MCF 10A (cell line): ENCODE data around the gene STX17. TPM values are rescaled to one million over a fixed set of nuclear protein-coding genes. Genes with fewer than 3 reads are reported as not detected.
"Not testable (repeated sequence)": the region's sequence is repeated elsewhere in the genome, so short reads cannot be mapped to it uniquely, and the experiment has no call there.

ENCODE experiments used
- Bru-seq: library from RNA; stranded (reverse); fragments of 400-500 nt; gene quantifications from one replicate; lab custom pipeline; 2021; lab: Mats Ljungman, UMichigan
- BruChase-seq, 2 experiments: library from RNA; stranded (reverse); fragments of 400-500 nt; gene quantifications; one replicate each; lab custom pipeline; 2021; lab: Mats Ljungman, UMichigan
- BruUV-seq: library from RNA; stranded (reverse); fragments of 400-500 nt; replicated peaks from 2 replicates; lab custom pipeline; 2021; lab: Mats Ljungman, UMichigan
- CTCF ChIA-PET: fragments of 300-600 bp; sonication (Branson Sonifier 250); formaldehyde crosslinking; extraction: SDS; loops from one replicate; lab custom pipeline; 2021; ENCODE audit warnings: antibody characterized with exemption, inconsistent platforms; lab: Yijun Ruan, JAX
- POLR2A ChIA-PET: fragments of 300-600, 350-650 bp; sonication (Branson Sonifier 250); formaldehyde crosslinking; extraction: SDS; loops from one replicate; lab custom pipeline; 2020; ENCODE audit warnings: antibody characterized with exemption, inconsistent platforms; lab: Yijun Ruan, JAX
- DNase-seq: peaks from one replicate; pipeline ENCODE4 v3.0.0-alpha.2; 2018; ENCODE audit not compliant: unreplicated experiment
- H3K27ac Mint-ChIP-seq: one replicate; pipeline ENCODE4 v1.8.0; 2022; ENCODE audit warnings: mild to moderate bottlenecking, low read depth, mixed read lengths; ENCODE audit not compliant: unreplicated experiment
- H3K27me3 Mint-ChIP-seq: one replicate; pipeline ENCODE4 v1.8.0; 2022; ENCODE audit warnings: mixed read lengths; ENCODE audit not compliant: insufficient read depth, unreplicated experiment
- H3K36me3 Mint-ChIP-seq: one replicate; pipeline ENCODE4 v1.8.0; 2022; ENCODE audit warnings: mild to moderate bottlenecking, moderate library complexity, mixed read lengths; ENCODE audit not compliant: insufficient read depth, unreplicated experiment
- H3K4me1 Mint-ChIP-seq: one replicate; pipeline ENCODE4 v1.8.0; 2022; ENCODE audit warnings: mixed read lengths; ENCODE audit not compliant: insufficient read depth, unreplicated experiment
- H3K4me3 Mint-ChIP-seq: one replicate; pipeline ENCODE4 v1.8.0; 2022; ENCODE audit warnings: mild to moderate bottlenecking, moderate library complexity, mixed read lengths; ENCODE audit not compliant: unreplicated experiment
- H3K9me3 Mint-ChIP-seq: one replicate; pipeline ENCODE4 v1.8.0; 2022; ENCODE audit warnings: mixed read lengths; ENCODE audit not compliant: unreplicated experiment
- intact Hi-C: fragments of 100-400 bp; cut with micrococcal nuclease; formaldehyde crosslinking; loops from 2 replicates; pipeline ENCODE4 v1.14.1; 2022
- long read RNA-seq: library from polyadenylated mRNA; stranded (forward); transcript quantifications from one replicate; pipeline ENCODE4 v2.0.0, GENCODE V29; 2022
- total RNA-seq: library from RNA; stranded (reverse); gene quantifications from 2 replicates; pipeline ENCODE4 v1.2.3, GENCODE V29; 2022
- TF ChIP-seq, protein P1 (sequence below): fragments of 200-600 bp; IDR thresholded peaks from one replicate; pipeline ENCODE4 v1.8.0; 2022; ENCODE audit warnings: antibody characterized with exemption, mild to moderate bottlenecking; ENCODE audit not compliant: unreplicated experiment

STX17 gene
- total RNA-seq, result 32.4 and 37.2 TPM in 2 replicates
- Bru-seq, nascent RNA, result percentile 75 among the genes with signal in this experiment
- percentile 76 among the genes with signal in this experiment for BruChase-seq, experiment 1, labeled RNA remaining after a 6-hour chase
- BruChase-seq, experiment 2, labeled RNA remaining after a 2-hour chase, result percentile 79 among the genes with signal in this experiment
- long read RNA-seq, transcript STX17-201 (8 exons, 2,713 nt), result major isoform, 9 of 30 reads
- long read RNA-seq, partial matches to known transcripts, result 0 of 30 reads
- long read RNA-seq, other reads (novel, unspliced or antisense), result 21 of 30 reads

DNA sequence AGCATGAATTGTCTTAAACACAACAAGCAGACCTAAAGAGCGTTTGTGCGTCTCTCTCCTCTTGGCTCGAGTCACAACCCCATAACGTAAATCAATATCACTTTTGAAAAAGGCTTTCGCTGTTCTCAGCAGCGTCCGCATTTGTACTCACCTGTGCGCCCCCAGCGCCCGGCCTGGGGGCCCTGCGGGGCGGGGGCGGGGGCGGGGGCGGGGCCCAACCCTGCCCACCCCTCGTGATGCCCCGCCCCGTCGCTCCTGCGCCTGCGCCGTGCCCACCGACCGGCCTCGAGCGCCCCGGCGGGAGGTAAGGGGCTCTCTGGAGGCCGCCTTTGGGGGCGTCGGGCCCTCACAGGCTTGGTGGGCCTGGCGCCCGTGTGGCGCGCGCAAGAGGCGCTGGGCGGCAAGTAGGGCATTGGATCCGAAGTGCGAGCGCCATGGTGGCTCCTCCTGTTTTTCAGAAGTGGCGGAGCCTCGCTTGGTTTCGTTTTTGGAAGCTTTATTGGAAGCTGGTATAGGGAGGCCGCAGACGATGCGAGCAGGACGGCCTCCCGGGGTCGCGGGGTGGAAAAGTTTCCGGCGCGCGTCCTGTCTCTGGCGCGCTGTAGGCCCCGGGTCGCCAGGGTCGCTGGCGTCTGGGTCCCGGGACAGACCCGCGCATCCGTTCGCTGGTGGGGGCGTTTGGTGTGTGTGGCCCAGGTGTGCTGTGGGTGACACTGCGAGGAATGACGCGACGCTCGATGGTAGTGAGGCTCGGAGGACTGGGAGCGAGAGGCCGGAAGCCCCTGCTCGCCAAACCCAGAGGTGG is at the start of gene STX17:
STX17 (plus strand) TSS at position 252 of the 805 bp plus-strand sequence. CDS start 8,586 bp downstream, outside the sequence.
- Mint-ChIP-seq H3K36me3 (peaks cover 1% of the 10 kb centered on the region), H3K4me1 (peaks cover 32% of the 10 kb centered on the region), H3K27ac (peak within 1 kb of the TSS; percentile 96), H3K4me3 (peak within 1 kb of the TSS; percentile 93), H3K9me3 (no peaks in the 10 kb centered on the region), H3K27me3 (no peaks in the 10 kb centered on the region)
- ChIA-PET POLR2A (interaction anchor here (0.6 to 4.0 kb wide), 17 partner anchors 11 to 1582 kb away, joined by 3 to 71 read pairs (median 4); partner anchors contain the start of genes ALG2, NR4A3 and SEC61B), CTCF (interaction anchor here (0.6 to 0.9 kb wide), 3 partner anchors 12 to 667 kb away, joined by 3 read pairs; no protein-coding TSS in a partner anchor)
- intact Hi-C loops, result loop anchor here (1.0 kb wide), 1 partner anchor 85 kb away; the partner anchor contains the start of gene NR4A3
- DNase-seq, result peak; percentile 81
- TSS peak; percentile 41 for BruUV-seq
- TF ChIP-seq, protein P1, sequence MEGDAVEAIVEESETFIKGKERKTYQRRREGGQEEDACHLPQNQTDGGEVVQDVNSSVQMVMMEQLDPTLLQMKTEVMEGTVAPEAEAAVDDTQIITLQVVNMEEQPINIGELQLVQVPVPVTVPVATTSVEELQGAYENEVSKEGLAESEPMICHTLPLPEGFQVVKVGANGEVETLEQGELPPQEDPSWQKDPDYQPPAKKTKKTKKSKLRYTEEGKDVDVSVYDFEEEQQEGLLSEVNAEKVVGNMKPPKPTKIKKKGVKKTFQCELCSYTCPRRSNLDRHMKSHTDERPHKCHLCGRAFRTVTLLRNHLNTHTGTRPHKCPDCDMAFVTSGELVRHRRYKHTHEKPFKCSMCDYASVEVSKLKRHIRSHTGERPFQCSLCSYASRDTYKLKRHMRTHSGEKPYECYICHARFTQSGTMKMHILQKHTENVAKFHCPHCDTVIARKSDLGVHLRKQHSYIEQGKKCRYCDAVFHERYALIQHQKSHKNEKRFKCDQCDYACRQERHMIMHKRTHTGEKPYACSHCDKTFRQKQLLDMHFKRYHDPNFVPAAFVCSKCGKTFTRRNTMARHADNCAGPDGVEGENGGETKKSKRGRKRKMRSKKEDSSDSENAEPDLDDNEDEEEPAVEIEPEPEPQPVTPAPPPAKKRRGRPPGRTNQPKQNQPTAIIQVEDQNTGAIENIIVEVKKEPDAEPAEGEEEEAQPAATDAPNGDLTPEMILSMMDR, result no peak

DNA sequence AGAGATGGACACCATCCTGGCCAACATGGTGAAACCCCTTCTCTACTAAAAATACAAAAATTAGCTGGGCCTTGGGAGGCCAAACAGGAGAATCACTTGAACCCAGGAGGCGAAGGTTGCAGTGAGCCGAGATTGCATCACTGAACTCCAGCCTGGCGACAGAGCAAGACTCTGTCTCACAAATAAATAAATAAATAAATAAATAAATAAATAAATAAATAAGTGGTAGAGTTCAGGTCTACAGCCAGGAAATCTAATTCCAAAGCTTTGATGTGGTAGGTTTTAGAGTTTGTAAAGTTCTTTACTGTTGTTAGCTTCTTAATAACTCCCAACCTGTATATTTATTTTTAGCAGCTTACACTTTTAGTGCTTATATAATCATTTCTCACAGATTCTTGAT is 48.9 kb upstream of the STX17 start:
- H3K27ac Mint-ChIP-seq, H3K4me3 Mint-ChIP-seq, H3K9me3 Mint-ChIP-seq, H3K4me1 Mint-ChIP-seq, H3K36me3 Mint-ChIP-seq, DNase-seq, POLR2A ChIA-PET, intact Hi-C loops, H3K27me3 Mint-ChIP-seq, BruUV-seq: not testable (repeated sequence)
- CTCF ChIA-PET, result interaction anchor here (0.6 to 2.1 kb wide), 2 partner anchors 25 to 28 kb away, joined by 3 to 5 read pairs; no protein-coding TSS in a partner anchor

DNA sequence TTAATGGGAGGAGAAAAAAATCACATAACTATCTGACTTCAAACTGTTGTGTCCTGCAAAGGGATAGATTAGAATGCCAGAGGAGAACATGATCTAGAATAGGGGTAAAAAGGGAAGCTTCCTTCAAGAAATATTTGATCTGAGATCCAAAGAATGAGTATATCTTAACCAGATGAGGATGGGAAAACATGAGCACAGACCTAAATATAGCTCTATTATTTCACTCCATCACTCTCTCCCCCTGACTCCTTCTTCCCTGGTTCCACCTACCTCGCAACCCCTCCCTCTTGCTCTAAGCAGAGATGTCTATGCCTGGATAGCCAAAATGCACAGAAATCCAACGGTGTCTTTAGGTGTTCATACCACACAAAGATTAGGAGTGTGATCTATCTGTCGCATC is 48.4 kb upstream of the STX17 start:
- CTCF ChIA-PET, result interaction anchor here (0.6 kb wide), 1 partner anchor 25 kb away, joined by 3 read pairs; no protein-coding TSS in a partner anchor
- TF ChIP-seq, protein P1, result no peak
- Mint-ChIP-seq H3K27me3 (no peaks in the 10 kb centered on the region), H3K36me3 (no peaks in the 10 kb centered on the region), H3K4me1 (no peaks in the 10 kb centered on the region), H3K4me3 (no peak overlapping the region), H3K9me3 (no peaks in the 10 kb centered on the region), H3K27ac (no peak overlapping the region)
- no TSS peak for BruUV-seq
- POLR2A ChIA-PET, result no interaction called here
- DNase-seq, result no peak
- intact Hi-C loops, result no loop called here

DNA sequence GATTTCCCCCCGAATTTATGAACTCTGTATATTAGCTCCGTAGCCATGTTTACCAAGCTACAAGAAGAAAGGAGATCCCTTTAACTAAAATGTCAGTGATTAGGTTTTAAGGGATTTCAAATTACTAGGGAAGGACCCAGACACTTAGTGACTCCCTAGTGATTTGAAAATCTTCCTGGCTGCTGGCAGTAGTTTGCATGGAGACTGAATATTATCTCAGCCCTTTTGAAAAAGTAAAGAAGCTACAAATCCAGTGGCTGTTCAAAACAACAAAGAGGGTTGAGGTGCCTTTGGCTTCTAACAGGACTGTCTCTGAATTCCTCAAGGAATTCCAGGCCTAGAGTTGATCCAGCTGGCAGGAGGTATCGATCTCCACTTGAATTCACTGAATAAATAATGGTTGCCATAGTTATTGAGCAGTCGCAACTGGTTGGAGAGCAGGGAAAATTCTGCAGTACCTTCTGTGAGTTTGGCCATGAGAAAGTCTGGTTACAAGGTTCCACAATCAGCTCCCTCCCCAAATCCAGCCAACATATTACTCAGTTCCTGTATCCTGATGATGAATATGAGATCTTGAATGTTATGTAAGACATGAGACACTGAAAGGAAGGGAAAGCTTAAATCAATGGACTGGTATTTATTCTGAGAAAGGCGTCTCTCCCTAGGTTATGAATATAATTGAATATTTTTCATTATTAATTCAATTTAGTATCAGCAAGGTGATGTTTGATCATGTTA is 47.0 kb upstream of the STX17 start:
- CTCF ChIA-PET, result interaction anchor here (0.7 to 1.4 kb wide), 2 partner anchors 9 to 169 kb away, joined by 3 to 4 read pairs; no protein-coding TSS in a partner anchor
- no peak overlapping the region for H3K4me3 Mint-ChIP-seq
- intact Hi-C loops, result no loop called here
- H3K27ac Mint-ChIP-seq, result no peak overlapping the region
- TF ChIP-seq, protein P1, result no peak
- DNase-seq, result peak; percentile 13
- H3K27me3 Mint-ChIP-seq, result no peaks in the 10 kb centered on the region
- no TSS peak for BruUV-seq
- H3K9me3 Mint-ChIP-seq, result no peaks in the 10 kb centered on the region
- H3K4me1 Mint-ChIP-seq, result no peaks in the 10 kb centered on the region
- POLR2A ChIA-PET, result interaction anchor here (0.6 kb wide), 1 partner anchor 57 kb away, joined by 3 read pairs; no protein-coding TSS in a partner anchor
- H3K36me3 Mint-ChIP-seq, result no peaks in the 10 kb centered on the region
